Stromal cell of bone marrow (primary cell): ENCODE data around the gene ILF2.
"Not testable (repeated sequence)": the region's sequence is repeated elsewhere in the genome, so short reads cannot be mapped to it uniquely, and the experiment has no call there.

ENCODE experiments used
- DNase-seq: peaks from one replicate; pipeline ENCODE4 v3.0.0-alpha.2; 2012; ENCODE audit warnings: low read depth

Gene ILF2

GRCh38 chr1:153649137-153649862 lies 21.5 kb downstream of the ILF2 start:
- DNase-seq, result no peak

GRCh38 chr1:153648000-153648643 lies 22.7 kb downstream of the ILF2 start:
- DNase-seq, result no peak

- no peak for DNase-seq
Observed at GRCh38 chr1:153647346-153647714, 23.5 kb downstream of the ILF2 start.

GRCh38 chr1:153646672-153647345 lies 24.0 kb downstream of the ILF2 start:
- DNase-seq, result no peak

- DNase-seq, result no peak
Observed at GRCh38 chr1:153643816-153644215, 27.0 kb downstream of the ILF2 start.

- DNase-seq, result no peak
Observed at GRCh38 chr1:153643100-153643499, 27.7 kb downstream of the ILF2 start.

GRCh38 chr1:153642161-153642560 lies 28.6 kb downstream of the ILF2 start:
- DNase-seq, result no peak

- DNase-seq, result no peak
Observed at GRCh38 chr1:153640861-153641260, 29.9 kb downstream of the ILF2 start.

GRCh38 chr1:153640213-153640612 lies 30.6 kb downstream of the ILF2 start:
- not testable (repeated sequence) for DNase-seq

GRCh38 chr1:153639280-153639679 lies 31.5 kb downstream of the ILF2 start:
- DNase-seq, result no peak

- DNase-seq, result no peak
Observed at GRCh38 chr1:153638261-153638660, 32.5 kb downstream of the ILF2 start.

- no peak for DNase-seq
Observed at GRCh38 chr1:153636312-153636711, 34.5 kb downstream of the ILF2 start.

- no peak for DNase-seq
Observed at GRCh38 chr1:153635872-153636271, 34.9 kb downstream of the ILF2 start.

GRCh38 chr1:153633754-153634665 lies 36.8 kb downstream of the ILF2 start, which contains the start of gene CHTOP:
TSS of gene CHTOP (plus strand) at chr1:153634066. CDS start at chr1:153636589, 2,523 bp downstream.
- DNase-seq, result peak; percentile 96

GRCh38 chr1:153633161-153633753 lies 37.5 kb downstream of the ILF2 start:
- no peak for DNase-seq

GRCh38 chr1:153631047-153632022 lies 39.5 kb downstream of the ILF2 start:
- no peak for DNase-seq

- no peak for DNase-seq
Observed at GRCh38 chr1:153630384-153630783, 40.4 kb downstream of the ILF2 start.

GRCh38 chr1:153629971-153630370 lies 40.8 kb downstream of the ILF2 start:
- no peak for DNase-seq

- no peak for DNase-seq
Observed at GRCh38 chr1:153629343-153629665, 41.5 kb downstream of the ILF2 start.

- DNase-seq, result no peak
Observed at GRCh38 chr1:153628638-153629342, 42.0 kb downstream of the ILF2 start.
